Neuronal stem cell (in vitro differentiated cells): Measurements from ENCODE around the gene SRBD1.

Experiments used
- DNase-seq: peaks from one replicate; pipeline ENCODE4 v3.0.0-alpha.2; 2013; ENCODE audit warnings: low spot score
- H2AFZ ChIP-seq: one replicate; pipeline ENCODE4 v1.6.1; 2013; ENCODE audit warnings: mild to moderate bottlenecking, low read length, inconsistent platforms
- H2AK5ac ChIP-seq: 2 replicates; pipeline ENCODE4 v1.6.1; 2013; ENCODE audit warnings: low read depth, mild to moderate bottlenecking, inconsistent platforms, low read length, moderate library complexity, mixed read lengths
- H2BK120ac ChIP-seq: 2 replicates; pipeline ENCODE4 v1.6.1; 2013; ENCODE audit warnings: low read depth, mild to moderate bottlenecking, inconsistent platforms, low read length, moderate library complexity, mixed read lengths
- H2BK12ac ChIP-seq: one replicate; pipeline ENCODE4 v1.6.1; 2013; ENCODE audit warnings: low read length, inconsistent platforms
- H2BK15ac ChIP-seq: 2 replicates; pipeline ENCODE4 v1.6.1; 2013; ENCODE audit warnings: mild to moderate bottlenecking, low read length, inconsistent platforms, mixed read lengths
- H2BK5ac ChIP-seq: one replicate; pipeline ENCODE4 v1.6.1; 2013; ENCODE audit warnings: inconsistent platforms, mild to moderate bottlenecking, low read length, moderate library complexity
- H3K14ac ChIP-seq: one replicate; pipeline ENCODE4 v1.6.1; 2013; ENCODE audit warnings: low read length, inconsistent platforms
- H3K18ac ChIP-seq: 2 replicates; pipeline ENCODE4 v1.6.1; 2013; ENCODE audit warnings: low read length, inconsistent platforms
- H3K23ac ChIP-seq: 2 replicates; pipeline ENCODE4 v1.6.1; 2013; ENCODE audit warnings: low read depth, mild to moderate bottlenecking, mixed read lengths, low read length, inconsistent platforms; ENCODE audit not compliant: poor library complexity
- H3K27ac ChIP-seq: replicated peaks from 3 replicates; pipeline ENCODE4 v1.5.1; 2013; ENCODE audit warnings: low read length, inconsistent platforms
- H3K27me3 ChIP-seq, 3 experiments: 2 replicates each; pipeline ENCODE4 v1.6.1; 2013; ENCODE audit warnings: low read length in 3 of 3, mild to moderate bottlenecking in 2 of 3, inconsistent platforms in 1 of 3, low read depth in 1 of 3, mixed read lengths in 1 of 3, moderate library complexity in 1 of 3; ENCODE audit not compliant: control insufficient read depth in 3 of 3, insufficient read depth in 3 of 3
- H3K36me3 ChIP-seq, 2 donors: replicated peaks in 1 of 2; 2 replicates each; pipeline ENCODE4 v1.6.1; 2013; ENCODE audit warnings: low read length in 2 of 2; ENCODE audit not compliant: control insufficient read depth in 2 of 2, insufficient read depth in 2 of 2
- H3K4ac ChIP-seq: 2 replicates; pipeline ENCODE4 v1.6.1; 2013; ENCODE audit warnings: inconsistent platforms, mild to moderate bottlenecking, low read length, moderate library complexity
- H3K4me1 ChIP-seq, 2 donors: 1 replicate in 1 of 2; 2 replicates in 1 of 2; pipeline ENCODE4 v1.6.1; 2013; ENCODE audit warnings: low read length in 2 of 2, low read depth in 1 of 2; ENCODE audit not compliant: control insufficient read depth in 2 of 2, insufficient read depth in 1 of 2
- H3K4me2 ChIP-seq: one replicate; pipeline ENCODE4 v1.6.1; 2013; ENCODE audit warnings: mild to moderate bottlenecking, low read length, inconsistent platforms; ENCODE audit not compliant: insufficient read depth, poor library complexity, severe bottlenecking
- H3K4me3 ChIP-seq, 2 donors: 2 replicates each; pipeline ENCODE4 v1.5.1; 2013; ENCODE audit warnings: low read length in 2 of 2, mild to moderate bottlenecking in 2 of 2, inconsistent platforms in 1 of 2, moderate library complexity in 1 of 2
- H3K79me1 ChIP-seq: one replicate; pipeline ENCODE4 v1.6.1; 2013; ENCODE audit warnings: low read depth, mild to moderate bottlenecking, inconsistent platforms, low read length, moderate library complexity
- H3K9ac ChIP-seq: one replicate; pipeline ENCODE4 v1.6.1; 2013; ENCODE audit warnings: mild to moderate bottlenecking, low read depth, low read length, inconsistent platforms; ENCODE audit not compliant: poor library complexity
- H3K9me3 ChIP-seq, 2 donors: replicated peaks in 1 of 2; 2 replicates each; pipeline versions ENCODE3 to v1.6.1; 2013; ENCODE audit warnings: low read length in 2 of 2, mild to moderate bottlenecking in 2 of 2, inconsistent platforms in 1 of 2, low read depth in 1 of 2, mixed read lengths in 1 of 2, moderate library complexity in 1 of 2; ENCODE audit not compliant: control insufficient read depth in 2 of 2, insufficient read depth in 1 of 2
- H4K8ac ChIP-seq: one replicate; pipeline ENCODE4 v1.6.1; 2013; ENCODE audit warnings: low read depth, mild to moderate bottlenecking, inconsistent platforms, low read length, moderate library complexity
- H4K91ac ChIP-seq: one replicate; pipeline ENCODE4 v1.6.1; 2013; ENCODE audit warnings: low read length, low read depth, mild to moderate bottlenecking, inconsistent platforms; ENCODE audit not compliant: poor library complexity
- WGBS, 2 donors: extraction: QIAGEN DNeasy Blood & Tissue Kit; methylation state at CpG; one replicate each; pipeline ENCODE4 v1.1.7; 2013; ENCODE audit warnings: missing lambda C conversion rate in 2 of 2, mixed read lengths in 1 of 2; ENCODE audit not compliant: insufficient read length in 2 of 2, insufficient replicate concordance in 1 of 2; ENCODE audit errors: extremely low coverage in 2 of 2; 5-methylcytosine and 5-hydroxymethylcytosine counted together

The SRBD1 gene

DNA sequence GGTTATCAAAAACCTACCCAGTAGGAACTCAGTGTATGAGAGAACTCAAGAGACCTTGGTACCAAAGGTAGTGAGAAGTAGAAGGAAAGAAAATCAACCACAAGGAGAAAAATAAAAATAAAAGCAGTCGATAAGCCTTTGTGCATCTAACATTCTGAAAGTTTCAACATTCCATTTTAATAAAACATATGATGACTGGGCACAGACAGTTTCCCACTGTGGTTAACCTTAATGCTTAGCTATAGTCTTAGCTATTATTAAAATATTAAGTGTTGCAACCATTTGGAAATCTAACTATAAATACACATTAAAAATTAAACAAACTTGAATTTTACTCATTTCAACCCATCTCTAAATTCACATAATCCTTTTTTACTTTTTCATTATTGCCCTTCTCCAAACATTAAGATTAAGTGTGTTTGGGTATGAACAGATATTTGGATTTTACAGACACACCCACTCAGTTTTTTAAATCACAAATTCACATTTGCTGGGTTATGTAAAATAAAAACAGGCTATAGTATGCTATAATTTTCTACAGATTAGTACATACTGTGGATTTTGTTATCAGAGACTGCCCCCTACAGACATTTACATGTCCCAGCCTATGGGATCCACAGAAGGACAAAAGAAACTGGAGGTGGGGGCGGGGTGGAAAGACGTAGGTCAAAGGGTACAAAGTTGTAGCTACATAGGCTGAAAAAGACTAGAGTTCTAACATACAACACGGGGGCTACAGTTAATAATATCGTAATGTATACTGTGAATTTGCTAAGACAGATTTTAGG is 32.8 kb downstream of the SRBD1 start:
- H2AFZ ChIP-seq, result no peak overlapping the region
- WGBS, 2 donors, result no CpG with 5 or more reads among the region's 5 CpGs
- no peak overlapping the region for H3K23ac ChIP-seq
- no peak overlapping the region for H4K91ac ChIP-seq
- H2BK120ac ChIP-seq, result no peak overlapping the region
- no peak for DNase-seq
- H3K79me1 ChIP-seq, result no peaks in the 10 kb centered on the region
- no peak overlapping the region for H3K4me2 ChIP-seq
- no peak overlapping the region for H4K8ac ChIP-seq
- no peaks in the 10 kb centered on the region for H3K27me3 ChIP-seq
- peaks cover 0 to 11% of the 10 kb centered on the region in 2 donors for H3K9me3 ChIP-seq
- H3K4ac ChIP-seq, result no peak overlapping the region
- H3K18ac ChIP-seq, result no peak overlapping the region
- no peak overlapping the region for H2BK15ac ChIP-seq
- no peak overlapping the region for H2BK12ac ChIP-seq
- H3K14ac ChIP-seq, result no peak overlapping the region
- no peak overlapping the region for H3K4me3 ChIP-seq
- no peak overlapping the region for H2BK5ac ChIP-seq
- no peaks in the 10 kb centered on the region for H3K4me1 ChIP-seq
- no peak overlapping the region for H3K9ac ChIP-seq
- peaks cover 3 to 55% of the 10 kb centered on the region in 2 donors for H3K36me3 ChIP-seq
- H3K27ac ChIP-seq, result no peak overlapping the region
- no peak overlapping the region for H2AK5ac ChIP-seq

DNA sequence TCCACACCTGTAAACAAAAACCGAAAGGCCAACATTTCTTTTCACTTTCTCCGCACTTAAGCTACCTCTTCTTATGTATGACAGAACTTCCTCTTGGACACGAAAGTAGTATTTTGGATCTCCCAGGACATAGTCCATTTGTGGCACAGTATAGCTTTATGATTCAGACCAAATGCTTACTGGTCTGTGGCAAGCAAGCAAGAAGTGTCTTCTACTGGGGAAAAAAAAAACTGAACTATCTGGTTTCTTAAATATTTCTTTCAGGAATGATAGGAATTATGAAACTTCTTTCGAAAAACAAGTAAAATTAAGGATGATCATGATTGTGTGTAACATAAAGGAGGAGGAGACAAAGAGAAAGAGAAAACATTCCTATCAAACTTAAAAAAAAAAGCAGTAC is 33.6 kb downstream of the SRBD1 start:
- Histone ChIP-seq H3K18ac (no peak overlapping the region), H3K4ac (no peak overlapping the region), H3K14ac (no peak overlapping the region), H3K4me2 (no peak overlapping the region), H3K4me1 (no peaks in the 10 kb centered on the region), H3K27me3 (no peaks in the 10 kb centered on the region), H3K36me3 (peaks cover 3 to 63% of the 10 kb centered on the region in 2 donors), H2BK15ac (no peak overlapping the region), H2AK5ac (no peak overlapping the region), H2AFZ (no peak overlapping the region), H2BK5ac (no peak overlapping the region), H2BK12ac (no peak overlapping the region), H2BK120ac (no peak overlapping the region), H4K91ac (no peak overlapping the region), H3K4me3 (no peak overlapping the region), H3K79me1 (no peaks in the 10 kb centered on the region), H3K9ac (no peak overlapping the region), H4K8ac (no peak overlapping the region), H3K23ac (no peak overlapping the region), H3K9me3 (peaks cover 0 to 16% of the 10 kb centered on the region in 2 donors), H3K27ac (no peak overlapping the region)
- no CpG with 5 or more reads among the region's 4 CpGs for WGBS, 2 donors
- no peak for DNase-seq

DNA sequence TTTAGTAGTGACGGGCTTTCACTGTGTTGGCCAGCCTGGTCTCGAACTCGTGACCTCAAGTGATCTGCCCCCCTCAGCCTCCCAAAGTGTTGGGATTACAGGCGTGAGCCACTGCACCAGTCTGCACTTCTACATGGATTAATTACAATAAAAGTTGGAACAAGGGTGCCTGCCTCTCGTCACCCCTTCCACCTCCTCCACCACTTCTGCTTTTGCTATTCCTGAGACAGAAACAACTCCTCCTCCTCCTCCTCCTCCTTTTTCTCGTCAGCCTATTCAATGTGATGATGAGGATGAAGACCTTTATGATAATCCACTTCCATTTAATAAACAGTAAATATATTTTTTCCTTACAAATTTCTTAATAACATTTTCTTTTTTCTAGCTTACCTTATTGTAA is 35.2 kb downstream of the SRBD1 start:
- Histone ChIP-seq H3K4me2 (no peak overlapping the region), H3K4ac (no peak overlapping the region), H3K79me1 (no peaks in the 10 kb centered on the region), H3K4me1 (no peaks in the 10 kb centered on the region), H2BK12ac (no peak overlapping the region), H3K18ac (no peak overlapping the region), H3K4me3 (no peak overlapping the region), H3K36me3 (peaks cover 0 to 62% of the 10 kb centered on the region in 2 donors), H4K8ac (no peak overlapping the region), H3K9me3 (peaks cover 0 to 24% of the 10 kb centered on the region in 2 donors), H3K23ac (no peak overlapping the region), H3K27me3 (no peaks in the 10 kb centered on the region), H2AK5ac (no peak overlapping the region), H3K9ac (no peak overlapping the region), H2AFZ (no peak overlapping the region), H3K27ac (no peak overlapping the region), H2BK5ac (no peak overlapping the region), H4K91ac (no peak overlapping the region), H2BK120ac (no peak overlapping the region), H3K14ac (no peak overlapping the region), H2BK15ac (no peak overlapping the region)
- WGBS, 2 donors, result no CpG with 5 or more reads among the region's 6 CpGs
- DNase-seq, result no peak

DNA sequence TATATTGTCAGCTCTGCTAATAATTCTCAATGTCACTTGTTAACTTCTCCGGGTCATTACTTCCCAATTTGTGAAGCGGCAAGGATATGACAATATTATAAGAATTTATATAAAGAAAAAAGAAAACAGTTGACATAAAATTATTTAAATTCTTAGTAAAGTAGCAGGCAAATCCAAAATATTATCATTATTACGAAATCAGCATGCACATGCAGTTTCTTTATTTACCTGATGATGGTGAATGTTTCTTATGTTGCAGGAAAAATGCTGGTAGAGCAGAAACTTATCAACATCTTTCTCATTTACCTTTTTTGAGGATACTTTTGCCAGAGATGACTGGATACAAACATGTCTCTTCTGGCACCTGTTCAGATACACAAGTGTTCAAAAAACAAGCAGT is 38.1 kb downstream of the SRBD1 start:
- Histone ChIP-seq H2BK5ac (no peak overlapping the region), H3K4ac (no peak overlapping the region), H3K4me1 (peaks cover 2 to 3% of the 10 kb centered on the region in 2 donors), H3K27ac (no peak overlapping the region), H3K36me3 (peaks cover 2 to 45% of the 10 kb centered on the region in 2 donors), H3K4me3 (no peak overlapping the region), H2AK5ac (no peak overlapping the region), H3K27me3 (no peaks in the 10 kb centered on the region), H3K9ac (no peak overlapping the region), H3K79me1 (no peaks in the 10 kb centered on the region), H3K14ac (no peak overlapping the region), H3K9me3 (peaks cover 1 to 13% of the 10 kb centered on the region in 2 donors), H2BK12ac (no peak overlapping the region), H3K23ac (no peak overlapping the region), H4K8ac (no peak overlapping the region), H4K91ac (no peak overlapping the region), H2BK15ac (no peak overlapping the region), H2AFZ (no peak overlapping the region), H2BK120ac (no peak overlapping the region), H3K4me2 (no peak overlapping the region), H3K18ac (no peak overlapping the region)
- no CpG with 5 or more reads among the region's 3 CpGs for whole genome bisulfite sequencing, 2 donors
- DNase-seq, result no peak
